Caki2 (cell line): ENCODE data around the gene TLE3. TPM values are rescaled to one million over a fixed set of nuclear protein-coding genes. Genes with fewer than 3 reads are reported as not detected.

Experiments used
- DNase-seq: peaks from one replicate; pipeline ENCODE4 v3.0.0-alpha.2; 2015; ENCODE audit warnings: low read depth
- in situ Hi-C: cut with HindIII; loops from 2 replicates; pipeline ENCODE4 v1.10.0; 2016; ENCODE audit warnings: low sequenced_read_pairs, low pct_unique_long_range_greater_than_20kb, mixed read lengths
- total RNA-seq: library from RNA; depleted of rRNA; stranded (reverse); fragments of >200 nt; shearing (Covaris generic); gene quantifications from 2 replicates; pipeline ENCODE4 v1.2.3, GENCODE V29; 2014; ENCODE audit warnings: low replicate concordance

TLE3 gene
- total RNA-seq, 1 experiment from 2014 or later = 41.6 TPM

DNA sequence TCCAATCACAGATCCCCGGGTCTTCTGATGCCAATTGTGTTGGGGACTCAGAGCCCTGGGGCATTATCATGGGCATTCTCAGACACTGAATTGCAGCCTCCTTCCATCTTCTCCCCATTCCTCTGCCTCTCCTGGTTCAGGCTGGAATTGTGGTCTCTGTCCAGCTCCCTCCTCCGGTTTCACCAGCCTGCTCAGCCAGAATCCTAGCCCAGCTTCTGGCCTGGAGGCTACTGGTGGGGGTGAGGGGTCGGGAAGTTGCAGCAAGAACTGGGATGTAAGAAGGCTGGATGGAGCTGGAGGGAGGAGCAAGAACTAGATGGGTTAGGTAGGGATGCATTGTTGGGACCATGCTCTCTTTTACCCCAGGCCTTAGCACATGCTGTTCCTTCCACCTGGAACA, 53.5 kb downstream of the TLE3 start:
- DNase-seq = no peak
- in situ Hi-C loops = no loop called here

DNA sequence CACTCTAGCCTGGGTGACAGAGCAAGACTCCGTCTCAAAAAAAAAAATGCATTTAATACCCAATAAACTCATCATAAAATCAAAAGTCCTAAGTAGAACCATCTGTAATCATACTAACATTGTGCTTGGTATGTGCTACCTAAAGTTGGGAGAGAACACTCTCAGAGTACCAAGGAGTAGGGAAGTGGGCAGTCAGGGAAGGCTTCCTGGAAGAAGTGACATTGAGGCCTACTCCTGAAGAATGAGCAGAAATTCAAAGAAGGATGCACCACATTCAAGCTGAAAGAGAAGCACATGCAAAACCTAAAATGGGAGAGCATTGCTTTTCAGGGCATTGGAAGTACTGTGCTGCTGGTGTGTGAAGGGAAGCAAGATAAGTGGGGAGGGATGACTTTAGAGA, 54.1 kb downstream of the TLE3 start:
- in situ Hi-C loops = no loop called here
- no peak for DNase-seq

DNA sequence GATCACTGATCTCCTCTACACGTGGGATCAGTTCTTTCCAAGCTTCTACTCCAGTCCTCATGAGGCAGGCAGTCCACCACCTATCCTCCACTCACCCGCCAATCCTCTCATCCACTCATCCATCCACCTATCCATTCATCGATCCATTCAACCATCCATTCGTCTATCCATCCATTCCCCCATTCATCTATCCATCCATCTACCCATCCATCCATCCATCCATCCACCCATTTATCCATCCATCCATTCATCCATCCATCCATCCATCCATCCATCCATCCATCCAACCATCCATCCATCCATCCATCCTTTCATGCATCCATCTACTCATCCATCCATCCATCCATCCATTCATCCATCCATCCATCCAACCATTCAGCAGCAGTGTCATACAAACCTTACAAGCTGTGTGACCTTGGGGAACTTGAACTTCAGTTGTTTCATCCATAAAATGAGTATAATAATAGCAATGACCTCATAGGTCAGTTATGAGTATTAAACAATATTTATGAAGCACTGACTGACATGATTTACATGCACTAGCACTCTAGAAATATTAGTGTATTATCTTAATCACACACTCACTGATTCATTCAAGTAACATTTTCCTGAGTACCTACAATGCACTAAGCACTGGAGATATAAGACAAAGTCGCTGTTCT, 55.0 kb downstream of the TLE3 start:
- DNase-seq = no peak
- in situ Hi-C loops = no loop called here

DNA sequence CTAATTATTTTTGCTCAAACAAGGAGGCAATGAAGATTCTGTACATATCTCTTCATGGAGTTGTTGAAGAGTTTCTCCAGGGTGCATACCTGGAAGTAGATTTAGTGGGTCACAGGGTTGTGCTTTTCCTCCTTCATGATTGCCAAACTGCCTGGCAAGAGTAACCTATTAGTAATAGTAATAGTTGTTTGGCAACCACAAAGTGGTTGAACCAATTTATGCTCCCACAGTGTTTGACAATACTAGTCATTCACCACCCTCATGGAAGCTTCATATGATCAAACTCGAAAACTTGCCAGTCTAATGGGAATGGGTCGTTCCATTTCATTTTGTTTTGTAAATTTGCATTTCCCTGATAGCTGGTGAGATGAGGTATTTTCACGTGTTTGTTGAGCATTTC, 57.8 kb downstream of the TLE3 start:
- no peak for DNase-seq
- in situ Hi-C loops = no loop called here

DNA sequence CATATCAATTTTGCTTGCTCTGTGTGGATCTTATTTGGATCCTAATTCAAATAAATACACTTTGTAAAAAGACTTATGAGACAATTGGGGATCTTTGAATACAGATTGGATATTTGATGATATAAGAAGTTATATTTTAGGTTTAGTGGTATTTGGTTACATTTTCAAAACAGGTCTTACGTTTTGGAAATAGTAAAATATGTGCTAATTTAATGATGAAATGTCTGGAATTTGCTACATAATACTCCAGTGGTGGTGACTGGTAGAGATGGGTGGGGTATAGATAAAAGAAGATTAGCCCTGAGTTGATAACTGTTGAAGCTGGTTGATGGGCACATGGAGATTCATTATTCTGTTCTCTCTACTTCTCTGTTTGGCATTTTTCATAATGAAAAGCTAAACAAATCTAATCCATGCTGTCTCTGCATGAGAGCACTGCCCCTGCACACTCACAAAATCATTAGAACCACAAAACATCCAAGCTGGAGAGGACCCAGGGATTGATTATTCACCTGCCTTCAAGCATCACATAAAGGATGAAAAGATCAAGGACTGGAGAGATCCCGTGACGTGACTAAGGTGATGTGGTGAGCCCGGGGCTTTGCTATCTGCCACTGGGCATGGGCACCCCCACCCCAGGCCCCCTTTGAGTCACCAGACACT, 58.9 kb downstream of the TLE3 start:
- DNase-seq = no peak
- in situ Hi-C loops = no loop called here

DNA sequence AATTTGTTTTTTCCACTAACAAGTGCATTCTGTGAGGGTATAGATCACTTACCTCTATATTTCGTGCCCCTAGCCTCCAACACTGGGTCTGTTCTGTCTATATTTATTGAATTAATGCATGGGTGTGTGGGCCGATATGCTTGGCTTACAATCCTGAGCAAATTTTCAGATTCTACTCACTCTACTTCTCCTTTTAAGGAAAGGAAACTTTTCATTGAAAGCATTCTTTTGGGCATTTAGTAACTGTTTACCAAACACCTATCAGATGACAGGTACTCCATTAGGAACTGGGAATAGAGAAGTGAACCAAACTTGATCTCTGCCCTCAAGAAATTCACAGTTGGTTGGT, 60.5 kb downstream of the TLE3 start:
- in situ Hi-C loops = no loop called here
- no peak for DNase-seq

DNA sequence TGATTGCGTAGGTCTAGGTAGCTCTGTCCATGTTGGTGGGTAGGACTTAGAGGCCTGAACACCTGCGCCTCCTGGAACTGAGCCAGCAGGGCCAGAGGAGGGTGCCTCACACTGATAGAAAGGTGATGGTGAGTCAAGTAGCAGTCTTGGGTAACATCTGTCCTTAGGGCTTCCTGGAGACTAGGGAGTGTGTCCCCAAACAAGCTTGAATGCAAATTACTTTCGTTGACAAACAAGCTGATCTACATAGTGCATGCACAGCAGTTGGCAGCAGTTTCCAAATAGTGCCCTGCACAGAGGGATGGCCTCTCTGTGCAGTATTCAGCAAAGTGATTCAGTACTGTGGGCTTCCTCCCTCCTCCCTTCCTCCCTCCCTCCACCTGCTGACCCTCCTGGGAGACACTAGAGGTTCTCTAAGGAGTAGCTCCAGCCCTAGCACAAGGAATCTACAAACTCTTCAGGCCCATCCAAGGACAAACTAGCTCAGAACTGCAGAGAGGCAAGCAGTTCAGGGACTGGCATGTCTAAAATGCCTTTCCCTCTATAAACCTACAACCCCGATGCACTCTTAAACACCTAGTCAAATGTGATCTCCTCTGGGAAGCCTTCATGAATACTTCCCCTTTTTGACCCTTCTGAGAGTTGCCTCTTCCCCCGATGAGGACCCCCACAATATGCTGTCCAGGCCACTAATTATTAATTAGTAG, 61.0 kb downstream of the TLE3 start:
- DNase-seq = no peak
- in situ Hi-C loops = no loop called here

DNA sequence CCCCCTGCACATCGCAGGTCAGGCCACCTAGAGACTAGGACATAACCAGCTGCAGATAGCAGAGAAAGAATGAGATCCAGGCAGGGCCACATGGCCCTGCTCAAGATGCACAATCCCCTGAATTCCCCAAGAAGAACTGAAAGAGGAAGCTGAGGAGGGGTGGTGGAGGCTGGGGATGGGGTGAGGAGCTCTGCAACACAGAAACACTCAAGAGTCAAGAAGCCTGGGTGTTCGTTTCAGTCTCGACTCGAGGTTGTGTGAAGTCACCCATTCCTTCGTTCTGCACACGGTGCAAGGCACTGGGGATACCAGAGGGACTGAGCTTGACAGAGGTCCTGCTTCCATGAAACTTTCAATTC, 62.0 kb downstream of the TLE3 start:
- no peak for DNase-seq
- in situ Hi-C loops = no loop called here

DNA sequence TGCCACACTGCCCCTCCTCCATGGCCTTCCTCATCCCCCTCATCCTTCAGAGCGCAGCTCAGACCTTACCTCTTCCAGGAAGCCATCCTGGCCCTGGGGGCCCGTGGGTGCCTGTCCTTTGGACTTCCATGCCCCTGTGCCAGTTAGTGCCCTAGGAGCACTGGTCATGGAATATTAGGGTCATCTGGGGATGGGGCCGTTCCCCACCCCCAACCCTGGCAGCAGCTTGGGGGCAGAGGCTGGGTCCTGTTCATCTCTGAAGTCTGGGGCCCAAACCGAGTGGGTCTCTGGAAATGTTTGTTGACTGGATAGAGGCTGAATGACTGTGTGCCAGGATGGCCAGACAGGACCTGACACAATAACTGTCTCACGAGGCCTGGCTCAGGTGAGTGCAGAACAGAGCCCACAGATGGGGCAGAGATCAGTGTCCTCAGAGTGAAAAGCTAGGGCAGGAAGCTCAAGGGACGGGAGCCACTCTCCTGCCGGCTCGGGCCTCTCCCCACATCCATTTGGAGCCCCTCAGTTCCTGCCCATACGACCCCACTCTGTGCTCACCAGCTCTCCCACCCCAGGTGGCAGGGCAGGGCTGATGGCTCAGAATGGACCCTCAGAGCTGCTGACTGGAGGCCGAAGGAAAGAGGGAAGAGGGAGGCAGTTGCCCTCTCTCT, 62.5 kb downstream of the TLE3 start:
- in situ Hi-C loops = no loop called here
- no peak for DNase-seq

DNA sequence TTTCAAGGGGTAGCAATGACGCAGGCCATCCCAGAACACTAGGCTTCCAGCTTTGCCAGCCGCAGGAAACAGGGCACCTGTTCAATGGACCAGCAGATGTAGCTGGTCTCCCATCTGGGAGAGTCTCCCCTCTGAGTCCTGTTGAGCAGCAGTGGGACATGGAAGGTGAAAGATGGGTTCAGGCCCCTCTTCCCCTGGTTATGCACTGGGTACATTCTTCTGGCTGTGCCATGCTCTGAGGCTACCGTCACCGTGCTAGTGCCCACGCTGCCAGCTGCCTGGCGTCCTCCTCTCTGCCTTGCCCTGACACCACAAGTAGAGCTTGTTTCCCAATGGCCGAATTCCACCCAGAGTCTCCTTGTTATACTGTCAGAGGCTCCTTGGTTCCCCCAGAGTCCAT, 63.1 kb downstream of the TLE3 start:
- DNase-seq = no peak
- in situ Hi-C loops = no loop called here

DNA sequence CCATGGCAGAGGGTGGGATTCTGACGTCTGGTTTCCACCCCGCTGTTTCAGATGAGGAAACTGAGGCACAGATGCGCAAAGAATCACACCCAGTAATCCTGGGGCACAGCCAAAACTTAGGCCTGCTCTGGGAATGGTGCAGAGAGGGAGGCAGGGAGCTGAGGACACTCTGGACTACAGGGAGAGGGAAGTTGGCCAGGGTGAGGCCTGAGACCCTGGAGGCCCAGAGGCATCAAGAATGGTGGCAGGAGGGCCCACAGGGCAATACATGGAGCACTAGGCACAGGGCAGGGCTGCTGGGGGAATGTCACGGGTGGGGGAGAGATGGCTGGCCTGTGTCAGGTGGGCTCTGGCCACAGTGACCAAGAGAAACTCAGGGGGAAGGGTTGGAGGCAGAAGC, 63.6 kb downstream of the TLE3 start:
- in situ Hi-C loops = no loop called here
- no peak for DNase-seq

DNA sequence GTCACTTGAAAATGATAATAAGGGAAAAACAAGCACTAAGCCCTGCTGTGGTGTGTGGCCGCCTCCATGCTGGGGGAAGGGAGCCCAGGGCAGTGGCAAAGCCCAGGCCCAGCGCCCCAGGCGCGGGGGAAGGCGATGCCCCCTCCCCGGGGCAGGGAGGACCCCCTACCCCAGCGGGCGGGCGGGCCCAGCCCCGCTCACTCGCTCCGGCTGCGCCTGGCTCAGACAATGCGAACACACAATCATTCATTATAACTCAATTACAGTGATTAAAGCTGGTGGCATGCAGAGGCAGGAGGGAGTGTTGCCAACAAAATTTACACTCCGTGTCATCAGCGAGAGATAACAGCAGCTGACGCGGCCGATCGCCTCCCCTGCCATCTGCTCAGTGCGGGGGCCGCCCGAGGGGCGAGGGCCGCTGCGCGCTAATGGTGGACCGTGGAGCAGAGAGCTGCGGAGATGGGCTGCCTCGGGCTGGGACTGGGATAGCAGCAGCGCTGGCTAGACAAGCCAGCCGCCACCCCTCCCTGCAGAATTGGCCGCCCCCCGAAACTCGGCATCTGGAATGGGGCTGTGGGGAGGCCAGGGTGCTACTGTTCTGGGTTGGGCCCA, 64.1 kb downstream of the TLE3 start:
- in situ Hi-C loops = no loop called here
- DNase-seq = no peak

DNA sequence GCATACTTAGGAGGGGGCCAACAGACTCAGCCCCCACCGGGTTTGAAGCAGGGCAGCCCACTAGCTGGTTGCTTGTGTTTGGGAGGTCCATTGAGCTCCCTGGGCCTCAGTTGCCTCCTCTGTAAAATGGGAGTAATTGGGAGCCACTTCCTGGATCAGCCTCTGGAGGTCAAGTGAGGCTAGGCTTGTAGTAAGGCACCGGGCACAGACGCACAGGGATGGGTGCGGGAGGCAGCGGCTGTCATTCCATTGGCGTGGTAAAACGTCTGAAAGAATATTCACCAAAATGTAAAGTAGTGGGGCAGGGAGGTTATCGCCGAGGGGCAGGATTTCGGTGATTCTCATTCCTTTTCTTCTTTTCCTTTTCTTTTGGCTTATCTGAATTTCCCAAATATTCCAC, 64.6 kb downstream of the TLE3 start:
- DNase-seq = no peak
- in situ Hi-C loops = no loop called here

DNA sequence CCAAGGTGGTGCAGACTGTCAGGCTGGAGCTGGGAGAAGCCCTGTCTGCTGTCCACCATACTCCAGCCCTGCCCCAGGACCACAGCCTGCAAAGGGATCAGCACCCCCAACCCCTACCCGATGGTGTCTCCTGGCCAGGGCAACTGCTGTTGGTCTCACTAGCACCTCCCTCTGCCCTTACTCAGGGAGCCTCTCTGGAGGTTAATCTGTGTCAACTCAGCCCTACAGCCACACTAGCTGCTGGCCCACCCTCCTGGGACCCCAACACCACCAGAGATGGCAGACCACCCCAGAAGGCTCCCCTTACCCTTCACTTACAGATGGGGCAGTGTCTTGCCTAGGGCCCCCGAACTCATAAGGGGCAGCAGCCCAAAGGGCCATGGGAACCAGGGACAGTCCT, 65.2 kb downstream of the TLE3 start:
- no peak for DNase-seq
- in situ Hi-C loops = no loop called here

DNA sequence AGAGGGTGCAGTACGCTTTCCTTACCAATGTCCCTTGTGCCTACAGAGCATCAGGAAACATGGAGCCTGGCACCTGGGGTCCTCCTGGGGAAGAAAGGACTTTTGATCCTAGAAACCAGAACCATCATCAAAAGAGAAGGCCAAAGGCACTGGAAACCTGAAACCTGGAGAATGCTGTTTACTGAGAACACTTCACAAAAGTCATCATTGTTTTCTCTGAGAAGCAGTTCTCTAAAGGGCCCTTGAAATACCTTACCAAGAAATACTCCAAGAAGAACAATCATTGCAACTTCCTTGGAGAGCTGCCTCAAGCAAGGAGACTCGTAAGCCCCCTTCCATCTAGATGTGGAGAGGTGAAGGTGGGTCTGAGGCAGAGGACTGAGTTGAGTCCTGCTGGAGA, 66.0 kb downstream of the TLE3 start:
- in situ Hi-C loops = no loop called here
- no peak for DNase-seq

DNA sequence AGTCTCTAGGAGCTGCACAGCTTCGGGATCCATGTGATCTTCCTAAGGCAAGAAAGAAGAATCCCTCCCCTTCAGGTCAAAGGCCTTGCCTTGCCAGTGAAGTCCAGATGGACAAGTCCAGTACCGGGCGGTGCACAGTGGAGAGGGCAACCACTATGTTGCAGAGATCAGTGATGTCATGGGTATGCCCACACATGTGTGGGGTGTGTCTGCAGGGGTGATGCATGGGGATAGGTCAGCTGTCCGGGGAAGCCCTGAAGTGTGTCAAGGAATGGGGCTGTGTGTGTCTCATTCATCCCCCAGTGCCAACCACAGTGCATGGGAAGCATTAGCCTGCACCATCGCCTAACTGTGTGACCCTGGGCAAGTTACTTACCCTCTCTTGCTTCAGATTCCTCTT, 66.5 kb downstream of the TLE3 start:
- in situ Hi-C loops = no loop called here
- no peak for DNase-seq

DNA sequence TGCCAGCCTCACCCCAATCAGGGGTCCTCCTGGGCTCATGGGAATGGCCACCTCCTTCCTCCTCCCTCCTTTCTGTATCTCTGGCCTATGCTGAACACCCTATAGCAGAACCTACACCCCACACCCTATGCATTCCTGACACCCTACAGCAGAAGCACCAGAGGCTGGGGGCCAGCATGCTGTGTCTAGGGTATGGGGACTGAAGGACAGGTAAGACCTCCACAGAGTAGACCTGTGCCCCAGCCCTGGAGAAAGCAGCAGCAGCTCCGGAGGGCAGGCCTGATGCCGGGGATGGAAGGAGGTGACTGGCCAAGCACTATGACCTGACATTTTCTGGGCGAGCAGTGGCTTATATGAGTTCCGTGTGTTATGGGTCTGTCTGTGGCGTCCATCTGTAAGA, 66.9 kb downstream of the TLE3 start:
- in situ Hi-C loops = no loop called here
- no peak for DNase-seq

DNA sequence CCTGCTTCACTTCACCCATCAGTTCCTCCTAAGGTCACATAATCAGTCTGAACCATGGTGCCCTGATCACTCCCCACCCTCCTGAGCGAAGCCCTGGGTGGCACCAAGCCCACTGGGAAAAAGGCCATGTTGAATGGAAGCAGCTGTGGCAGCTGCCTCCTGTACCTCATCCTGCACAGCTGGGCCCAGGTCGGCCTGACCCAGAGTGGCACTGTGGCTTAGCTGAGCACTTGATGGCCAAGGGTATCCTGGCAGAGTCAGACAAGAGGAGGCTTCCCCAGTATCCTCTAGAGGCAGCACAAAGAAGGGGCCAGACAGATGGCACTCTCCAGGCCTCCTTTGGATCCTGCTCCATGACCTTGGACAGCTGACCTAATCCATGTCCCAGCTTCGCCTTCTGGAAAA, 68.4 kb downstream of the TLE3 start:
- in situ Hi-C loops = no loop called here
- DNase-seq = no peak

DNA sequence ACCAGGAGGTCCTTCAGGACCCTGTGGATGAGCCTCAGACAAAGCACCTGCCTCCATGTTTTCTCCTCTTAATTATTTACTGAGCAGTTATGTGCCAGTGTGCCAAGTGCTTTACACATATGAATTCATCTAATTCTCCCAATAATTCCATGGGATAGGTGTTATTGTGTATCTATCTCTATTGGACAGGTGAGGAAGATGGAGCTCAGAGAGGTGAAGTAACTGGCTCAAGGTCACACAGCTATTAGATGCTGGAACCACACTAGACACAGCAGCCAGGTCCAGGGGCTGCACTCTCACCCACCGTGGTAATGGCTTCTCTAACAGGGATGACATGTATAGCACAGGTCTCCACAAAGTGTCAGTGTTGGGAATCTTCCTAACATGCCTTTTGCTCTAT, 70.2 kb downstream of the TLE3 start:
- in situ Hi-C loops = no loop called here
- DNase-seq = no peak
